HEK293 (cell line): ENCODE results near the gene HEYL.

Source experiments
- CTCF ChIA-PET: fragments of 350-600 bp; formaldehyde crosslinking; extraction: SDS; loops from one replicate; lab custom pipeline; 2021; ENCODE audit warnings: antibody characterized with exemption; lab: Yijun Ruan, JAX
- POLR2A ChIA-PET: fragments of 300-600 bp; formaldehyde crosslinking; extraction: SDS; loops from one replicate; lab custom pipeline; 2020; ENCODE audit warnings: antibody characterized with exemption, inconsistent platforms; lab: Yijun Ruan, JAX
- H3K27ac ChIP-seq: fragments of 200-500 bp; sonication (Bioruptor generic); 2 replicates; pipeline ENCODE4 v1.5.1; 2014; ENCODE audit warnings: low read depth, low read length, control low read depth, inconsistent platforms; ENCODE audit errors: extremely low read depth
- H3K36me3 ChIP-seq, 2 experiments: fragments of 200-500 bp in 1 of 2; sonication (Bioruptor generic) in 1 of 2; 1 replicate in 1 of 2; 2 replicates in 1 of 2; pipeline ENCODE4 v1.5.1; 2014 to 2017; ENCODE audit warnings: inconsistent platforms in 2 of 2, low read length in 2 of 2; ENCODE audit not compliant: control insufficient read depth in 2 of 2, insufficient read depth in 1 of 2
- H3K4me1 ChIP-seq: fragments of 200-500 bp; sonication (Bioruptor generic); 2 replicates; pipeline ENCODE4 v1.5.1; 2014; ENCODE audit warnings: mild to moderate bottlenecking, low read length, inconsistent platforms; ENCODE audit not compliant: control insufficient read depth, insufficient read depth
- H3K4me3 ChIP-seq: 2 replicates; pipeline ENCODE4 v1.5.1; 2011; ENCODE audit warnings: low read depth, mild to moderate bottlenecking, control low read depth, low read length, moderate library complexity
- H3K9me3 ChIP-seq: fragments of 200-500 bp; sonication (Bioruptor generic); 2 replicates; pipeline ENCODE4 v1.5.1; 2014; ENCODE audit warnings: low read depth, low read length, inconsistent platforms; ENCODE audit not compliant: control insufficient read depth, insufficient read depth
- SP2 ChIP-seq: fragments of 450-650 bp; formaldehyde crosslinking; IDR thresholded peaks from 2 replicates; pipeline ENCODE4 v1.5.1; 2016; ENCODE audit warnings: missing biosample characterization, missing genetic modification characterization
- ZBTB11 ChIP-seq: fragments of 450-650 bp; formaldehyde crosslinking; conservative IDR thresholded peaks from 2 replicates; pipeline ENCODE4 v1.5.1; 2016; ENCODE audit warnings: low read depth, missing biosample characterization, missing genetic modification characterization
- ZNF112 ChIP-seq: fragments of 450-650 bp; formaldehyde crosslinking; IDR thresholded peaks from 2 replicates; pipeline ENCODE4 v1.5.0; 2017; ENCODE audit warnings: missing biosample characterization, missing genetic modification characterization
- ZNF133 ChIP-seq: fragments of 450-650 bp; formaldehyde crosslinking; IDR thresholded peaks from 2 replicates; pipeline ENCODE4 v1.5.1; 2016; ENCODE audit warnings: missing biosample characterization, missing genetic modification characterization
- ZNF350 ChIP-seq: fragments of 450-650 bp; formaldehyde crosslinking; IDR thresholded peaks from 2 replicates; pipeline ENCODE4 v1.5.0; 2017; ENCODE audit warnings: missing biosample characterization, mild to moderate bottlenecking, missing genetic modification characterization
- ZNF398 ChIP-seq: fragments of 450-650 bp; formaldehyde crosslinking; IDR thresholded peaks from 2 replicates; pipeline ENCODE4 v1.5.1; 2017; ENCODE audit warnings: missing biosample characterization, missing genetic modification characterization
- ZNF423 ChIP-seq: fragments of 450-650 bp; formaldehyde crosslinking; IDR thresholded peaks from 2 replicates; pipeline ENCODE4 v1.5.1; 2016; ENCODE audit warnings: missing biosample characterization, missing genetic modification characterization
- ZNF426 ChIP-seq: fragments of 450-650 bp; formaldehyde crosslinking; IDR thresholded peaks from 2 replicates; pipeline ENCODE4 v1.5.1; 2017; ENCODE audit warnings: missing biosample characterization, missing genetic modification characterization, mild to moderate bottlenecking, inconsistent platforms, moderate library complexity
- ZNF654 ChIP-seq: fragments of 450-650 bp; formaldehyde crosslinking; IDR thresholded peaks from 2 replicates; pipeline ENCODE4 v1.5.1; 2016; ENCODE audit warnings: low read depth, missing biosample characterization, missing genetic modification characterization
- ZNF692 ChIP-seq: fragments of 450-650 bp; formaldehyde crosslinking; IDR thresholded peaks from 2 replicates; pipeline ENCODE4 v1.5.1; 2016; ENCODE audit warnings: missing biosample characterization, missing genetic modification characterization
- ZNF76 ChIP-seq: fragments of 450-650 bp; formaldehyde crosslinking; IDR thresholded peaks from 2 replicates; pipeline ENCODE4; 2016; ENCODE audit warnings: low read depth, missing biosample characterization, missing genetic modification characterization, borderline replicate concordance
- ZNF843 ChIP-seq: fragments of 450-650 bp; formaldehyde crosslinking; IDR thresholded peaks from 2 replicates; pipeline ENCODE4 v1.5.1; 2016; ENCODE audit warnings: missing biosample characterization, missing genetic modification characterization
- ZSCAN16 ChIP-seq: fragments of 450-650 bp; formaldehyde crosslinking; IDR thresholded peaks from 2 replicates; pipeline ENCODE4 v1.5.1; 2016; ENCODE audit warnings: missing biosample characterization, missing genetic modification characterization
- TF ChIP-seq, protein P1 (sequence below): fragments of 450-650 bp; formaldehyde crosslinking; IDR thresholded peaks from 2 replicates; pipeline ENCODE4 v1.5.1; 2016; ENCODE audit warnings: missing biosample characterization, missing genetic modification characterization

HEYL gene

GRCh38 chr1:39650431-39650830 is 11.0 kb upstream of the HEYL start:
- 0 out of 2 replicates have a peak, but pooled peaks have one; percentile 13 for TF ChIP-seq ZNF350 (tag by site-specific recombination)
- TF ChIP-seq ZNF426, result no peak
- TF ChIP-seq ZBTB11 (tag by site-specific recombination), result no peak
- ChIA-PET CTCF (interaction anchor here (0.5 to 15.5 kb wide), 3 partner anchors 8 to 375 kb away, joined by 3 to 350 read pairs (median 8); no protein-coding TSS in a partner anchor), POLR2A (no interaction called here)
- no peaks in the 10 kb centered on the region for H3K9me3 ChIP-seq
- H3K36me3 ChIP-seq, result no peaks in the 10 kb centered on the region
- H3K4me1 ChIP-seq, result no peaks in the 10 kb centered on the region
- H3K4me3 ChIP-seq, result no peak overlapping the region
- no peak overlapping the region for H3K27ac ChIP-seq

DNA sequence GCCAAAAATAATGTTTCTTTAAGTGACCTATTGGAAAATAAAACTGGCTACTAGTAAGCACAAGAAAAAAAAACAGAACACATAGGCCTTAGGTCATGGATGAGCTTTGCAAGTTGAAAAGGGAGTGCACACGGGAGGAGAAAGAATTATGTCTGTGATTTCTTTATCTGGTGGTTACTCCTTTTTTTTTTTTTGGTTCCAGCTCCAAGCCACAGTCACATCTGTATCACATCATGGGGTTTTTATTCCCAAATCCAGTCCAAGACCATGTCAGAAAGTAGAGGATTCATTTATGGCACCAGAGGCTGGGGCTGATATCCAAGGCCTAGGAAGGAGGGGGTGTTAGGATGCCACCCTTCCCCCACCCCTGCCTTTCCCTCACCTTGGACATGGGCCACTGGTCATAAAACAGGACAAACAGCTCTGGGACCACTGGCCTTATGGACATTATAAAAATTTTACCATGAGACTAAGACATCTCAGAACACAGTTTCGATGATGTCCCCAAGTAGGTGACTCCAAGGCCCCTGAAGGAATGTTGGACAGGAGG is 10.3 kb upstream of the HEYL start:
- Histone ChIP-seq H3K4me1 (no peaks in the 10 kb centered on the region), H3K36me3 (no peaks in the 10 kb centered on the region), H3K4me3 (no peak overlapping the region), H3K27ac (no peak overlapping the region), H3K9me3 (no peaks in the 10 kb centered on the region)
- ChIA-PET CTCF (interaction anchor here (0.6 to 15.5 kb wide), 4 partner anchors 9 to 972 kb away, joined by 3 to 350 read pairs (median 8); no protein-coding TSS in a partner anchor), POLR2A (no interaction called here)
- TF ChIP-seq ZNF76 (no peak), ZNF133 (tag by site-specific recombination) (no peak), ZSCAN16 (no peak), ZNF112 (tag by site-specific recombination) (no peak), ZNF423 (tag by site-specific recombination) (no peak), ZNF350 (tag by site-specific recombination) (no peak), SP2 (tag by site-specific recombination) (no peak), ZNF843 (tag by site-specific recombination) (no peak), ZNF398 (tag by site-specific recombination) (no peak), ZNF654 (tag by site-specific recombination) (no peak), ZNF692 (tag by site-specific recombination) (no peak)
- TF ChIP-seq, protein P1, sequence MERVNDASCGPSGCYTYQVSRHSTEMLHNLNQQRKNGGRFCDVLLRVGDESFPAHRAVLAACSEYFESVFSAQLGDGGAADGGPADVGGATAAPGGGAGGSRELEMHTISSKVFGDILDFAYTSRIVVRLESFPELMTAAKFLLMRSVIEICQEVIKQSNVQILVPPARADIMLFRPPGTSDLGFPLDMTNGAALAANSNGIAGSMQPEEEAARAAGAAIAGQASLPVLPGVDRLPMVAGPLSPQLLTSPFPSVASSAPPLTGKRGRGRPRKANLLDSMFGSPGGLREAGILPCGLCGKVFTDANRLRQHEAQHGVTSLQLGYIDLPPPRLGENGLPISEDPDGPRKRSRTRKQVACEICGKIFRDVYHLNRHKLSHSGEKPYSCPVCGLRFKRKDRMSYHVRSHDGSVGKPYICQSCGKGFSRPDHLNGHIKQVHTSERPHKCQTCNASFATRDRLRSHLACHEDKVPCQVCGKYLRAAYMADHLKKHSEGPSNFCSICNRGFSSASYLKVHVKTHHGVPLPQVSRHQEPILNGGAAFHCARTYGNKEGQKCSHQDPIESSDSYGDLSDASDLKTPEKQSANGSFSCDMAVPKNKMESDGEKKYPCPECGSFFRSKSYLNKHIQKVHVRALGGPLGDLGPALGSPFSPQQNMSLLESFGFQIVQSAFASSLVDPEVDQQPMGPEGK (tag by site-specific recombination), result no peak
